Adrenal gland (tissue), 5 donors: ENCODE results near the gene MILR1.

Experiments used
- POLR2A ChIP-seq, 2 donors: fragments of 450-650 bp; IDR thresholded peaks; one replicate each; pipeline ENCODE4 v1.6.1; 2017; ENCODE audit warnings: antibody characterized with exemption in 2 of 2, mild to moderate bottlenecking in 2 of 2, moderate library complexity in 1 of 2
- TF ChIP-seq, protein P1 (sequence below), 6 experiments: fragments of 450-650 bp in 4 of 6; fragments of 200-600 bp in 2 of 6; sonication (generic) in 1 of 6; IDR thresholded peaks; 1 replicate in 5 of 6; 2 replicates in 1 of 6; pipeline versions ENCODE4 v1.5.1 to v1.8.0; 2016 to 2021; ENCODE audit warnings: antibody characterized with exemption in 6 of 6, mild to moderate bottlenecking in 2 of 6, moderate library complexity in 1 of 6
- donor health status: DM: no; HTN: no; CAD: no.

DNA sequence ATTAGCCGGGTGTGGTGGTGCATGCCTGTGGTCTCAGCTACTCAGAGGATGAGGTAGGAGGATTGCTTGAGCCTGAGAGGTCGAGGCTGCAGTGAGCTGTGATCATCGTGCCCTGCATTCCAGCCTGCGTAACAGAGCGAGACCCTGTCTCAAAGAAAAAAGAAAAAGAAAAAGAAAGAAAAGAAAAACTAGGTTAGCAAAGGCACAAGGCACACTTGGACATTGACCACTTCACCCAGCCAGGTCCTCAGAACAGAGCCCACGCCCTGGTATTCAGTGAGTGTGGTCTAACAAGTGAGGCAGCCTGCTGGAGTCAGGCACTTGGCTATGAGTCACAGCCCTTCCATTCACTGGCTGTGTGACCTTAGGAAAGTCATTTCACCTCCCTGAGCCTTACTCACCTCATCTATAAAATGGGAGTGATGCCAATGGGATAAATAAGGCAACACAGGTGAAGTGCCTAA lies 10.4 kb downstream of the MILR1 start:
- TF ChIP-seq, protein P1, sequence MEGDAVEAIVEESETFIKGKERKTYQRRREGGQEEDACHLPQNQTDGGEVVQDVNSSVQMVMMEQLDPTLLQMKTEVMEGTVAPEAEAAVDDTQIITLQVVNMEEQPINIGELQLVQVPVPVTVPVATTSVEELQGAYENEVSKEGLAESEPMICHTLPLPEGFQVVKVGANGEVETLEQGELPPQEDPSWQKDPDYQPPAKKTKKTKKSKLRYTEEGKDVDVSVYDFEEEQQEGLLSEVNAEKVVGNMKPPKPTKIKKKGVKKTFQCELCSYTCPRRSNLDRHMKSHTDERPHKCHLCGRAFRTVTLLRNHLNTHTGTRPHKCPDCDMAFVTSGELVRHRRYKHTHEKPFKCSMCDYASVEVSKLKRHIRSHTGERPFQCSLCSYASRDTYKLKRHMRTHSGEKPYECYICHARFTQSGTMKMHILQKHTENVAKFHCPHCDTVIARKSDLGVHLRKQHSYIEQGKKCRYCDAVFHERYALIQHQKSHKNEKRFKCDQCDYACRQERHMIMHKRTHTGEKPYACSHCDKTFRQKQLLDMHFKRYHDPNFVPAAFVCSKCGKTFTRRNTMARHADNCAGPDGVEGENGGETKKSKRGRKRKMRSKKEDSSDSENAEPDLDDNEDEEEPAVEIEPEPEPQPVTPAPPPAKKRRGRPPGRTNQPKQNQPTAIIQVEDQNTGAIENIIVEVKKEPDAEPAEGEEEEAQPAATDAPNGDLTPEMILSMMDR (IDR thresholded peaks at IDR 0.05) = no peak
- TF ChIP-seq POLR2A (IDR thresholded peaks at IDR 0.05) = no peak
